ENCODE results near the gene USP13. TPM values are rescaled to one million over a fixed set of nuclear protein-coding genes. Genes with fewer than 3 reads are reported as not detected.
A peak's percentile ranks its signal among the peaks of the same experiment; 100 is the strongest.
"Not testable (repeated sequence)": the region's sequence is repeated elsewhere in the genome, so short reads cannot be mapped to it uniquely, and the experiment has no call there.

The USP13 gene
- total RNA-seq, 1 donor from 2014 or later: 12.6 TPM

DNA sequence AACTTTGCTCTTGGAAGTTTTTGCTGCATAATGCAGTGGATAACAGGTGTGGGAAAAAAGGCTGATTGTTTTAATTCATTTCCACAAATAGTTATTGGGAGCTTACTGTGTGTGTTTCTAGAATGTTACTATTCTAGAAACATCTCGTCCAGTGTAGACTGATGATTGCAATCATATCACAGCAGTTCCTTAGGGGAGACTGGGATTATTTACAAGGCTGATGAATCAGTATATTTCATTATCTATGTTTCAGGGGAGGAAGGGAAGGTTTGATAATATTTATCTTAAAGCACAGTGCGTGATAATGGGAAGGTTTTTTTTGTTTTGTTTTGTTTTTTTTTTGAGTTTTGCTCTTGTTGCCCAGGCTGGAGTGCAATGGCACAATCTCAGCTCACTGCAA is 2.4 kb downstream of the USP13 start:
- no peak for DNase-seq

DNA sequence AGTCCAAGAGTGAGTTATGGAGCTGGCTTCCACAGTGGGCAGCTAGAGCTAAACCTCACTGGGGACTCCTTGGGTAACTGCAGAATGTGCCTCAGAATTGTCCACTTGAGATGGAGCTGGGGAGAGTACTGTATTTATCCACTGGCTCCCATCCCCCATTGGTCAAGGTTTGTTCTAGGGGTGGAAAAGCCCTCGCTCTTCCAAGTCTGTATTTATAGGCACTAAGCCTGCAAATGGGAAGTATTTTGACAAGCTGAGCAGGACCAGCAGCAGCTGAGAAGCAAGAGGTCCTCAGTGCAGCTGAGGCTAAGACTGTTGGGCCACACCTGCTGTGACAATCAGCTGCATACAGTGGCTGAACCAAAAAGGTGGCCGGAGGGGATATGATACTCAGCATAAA is 5.8 kb downstream of the USP13 start:
- no peak for DNase-seq

DNA sequence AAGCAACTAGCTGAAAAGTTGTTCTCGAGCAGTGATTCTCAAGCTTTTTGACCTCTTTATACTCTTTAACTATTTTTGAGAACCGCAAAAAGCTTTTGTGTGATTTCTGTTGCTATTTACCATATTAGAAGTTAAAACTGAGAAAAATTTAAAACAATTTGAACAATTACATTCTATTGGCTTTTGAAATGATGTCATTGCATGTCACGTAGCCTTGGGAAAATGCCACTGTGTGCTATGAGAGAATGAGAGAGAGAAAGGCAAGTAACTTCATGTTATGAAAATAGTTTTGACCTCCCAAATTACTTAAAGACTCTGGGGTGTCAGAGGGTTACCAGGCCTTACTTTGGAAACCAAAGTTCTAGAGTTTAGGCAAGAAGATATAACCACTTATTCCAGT is 8.0 kb downstream of the USP13 start:
- no peak for DNase-seq

DNA sequence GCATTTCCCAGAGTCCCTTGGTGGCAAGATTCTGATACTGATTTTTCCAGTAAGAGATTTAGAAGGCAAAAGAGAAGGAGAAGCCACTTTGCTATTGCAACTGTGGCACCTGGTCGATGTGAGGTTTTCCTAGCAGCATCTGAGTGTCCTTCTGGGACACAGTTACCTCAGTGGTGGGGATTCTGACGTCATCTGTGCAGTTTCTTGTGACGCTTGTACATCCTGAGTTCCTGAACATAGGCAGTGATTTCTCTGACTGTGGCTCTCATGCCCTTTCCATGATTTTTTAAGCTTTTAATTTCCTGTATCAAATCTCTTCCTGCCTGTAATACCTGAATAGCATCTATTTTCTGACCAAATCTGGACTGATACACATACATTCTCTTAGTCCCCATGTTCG is 8.9 kb downstream of the USP13 start:
- no peak for DNase-seq

DNA sequence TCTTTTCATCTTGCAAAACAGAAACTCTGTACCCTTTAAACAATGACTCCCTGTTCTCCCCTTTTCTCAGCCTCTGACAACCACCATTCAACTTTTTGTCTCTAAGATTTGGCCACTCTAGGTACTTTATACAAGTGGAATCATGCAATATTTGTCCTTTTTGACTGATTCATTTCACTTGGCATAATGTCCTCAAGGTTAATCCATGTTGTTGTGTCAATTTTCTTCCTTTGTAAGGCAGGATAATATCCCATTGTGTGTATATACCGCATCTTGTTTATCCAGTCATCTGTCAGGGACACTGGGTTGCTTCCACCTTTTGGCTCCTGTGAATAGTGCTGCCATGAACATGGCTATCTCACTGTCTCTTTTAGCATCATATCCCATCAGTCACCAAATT is 10.3 kb downstream of the USP13 start:
- no peak for DNase-seq

DNA sequence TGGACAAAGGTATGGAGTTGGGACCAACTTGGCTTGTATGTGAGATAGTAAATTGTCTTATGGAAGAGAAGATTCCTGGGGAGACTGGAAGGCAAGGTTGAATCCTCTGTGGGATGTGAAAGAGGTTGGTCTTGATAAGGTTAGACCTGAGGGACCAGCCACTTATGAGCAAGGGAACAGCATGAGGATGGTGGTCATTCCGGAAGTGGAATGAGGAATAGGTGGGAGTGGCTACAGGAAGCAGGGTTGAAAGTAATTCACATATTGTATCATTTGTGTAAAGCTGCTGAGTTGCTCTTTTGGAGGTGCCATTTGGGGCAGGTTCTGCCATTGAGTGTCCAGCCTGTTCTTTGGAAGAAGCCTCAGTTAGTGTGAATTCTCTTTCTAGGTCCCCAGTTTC is 13.2 kb downstream of the USP13 start:
- DNase-seq: no peak

DNA sequence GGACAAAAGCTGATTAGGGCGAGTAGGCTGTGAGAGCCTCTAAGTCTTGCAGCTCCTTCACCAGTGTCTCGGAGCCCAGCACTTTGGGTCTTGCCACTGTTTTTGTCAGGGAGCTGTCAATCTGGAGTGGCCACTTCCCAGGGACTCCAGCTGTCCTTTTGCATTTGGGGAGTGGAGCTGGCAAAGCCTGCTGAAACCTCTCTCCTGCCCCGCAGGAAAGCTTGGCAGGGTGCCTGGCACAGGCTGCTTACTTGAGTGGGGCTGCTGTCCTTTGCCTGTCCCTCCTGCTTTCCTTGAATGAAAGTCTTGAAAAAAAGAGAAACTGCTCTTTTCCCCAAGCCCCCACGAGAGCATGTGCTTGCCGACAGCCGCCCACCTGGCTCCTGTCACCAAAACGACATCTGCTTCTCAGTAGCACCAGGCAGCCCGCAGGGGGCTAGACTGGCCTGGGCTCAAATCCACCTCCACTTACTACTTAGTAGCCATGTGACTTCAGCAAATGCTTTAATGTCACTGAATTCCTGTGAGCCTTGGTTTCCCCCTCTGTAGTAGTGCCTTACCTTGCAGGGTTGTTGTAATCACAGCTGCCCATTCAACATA is 13.7 kb downstream of the USP13 start:
- DNase-seq: no peak

DNA sequence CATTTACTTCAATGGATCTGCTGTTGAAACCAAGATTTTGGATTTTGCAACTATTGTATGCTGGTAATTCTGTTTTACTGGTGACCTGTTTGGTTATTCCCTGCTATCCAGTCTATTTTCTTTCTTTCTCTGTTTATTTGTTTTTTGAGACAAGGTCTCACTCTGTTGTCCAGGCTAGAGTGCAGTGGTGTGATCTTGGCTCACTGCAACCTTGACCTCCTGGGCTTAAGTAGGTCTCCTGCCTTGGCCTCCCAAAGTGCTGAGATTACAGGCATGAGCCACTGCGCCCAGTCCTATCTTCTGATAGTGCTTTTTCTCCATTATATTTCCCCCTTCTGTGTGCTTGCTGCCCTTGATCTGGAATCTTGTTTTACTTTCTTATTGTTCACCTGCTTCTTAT is 15.6 kb downstream of the USP13 start:
- no peak for DNase-seq

DNA sequence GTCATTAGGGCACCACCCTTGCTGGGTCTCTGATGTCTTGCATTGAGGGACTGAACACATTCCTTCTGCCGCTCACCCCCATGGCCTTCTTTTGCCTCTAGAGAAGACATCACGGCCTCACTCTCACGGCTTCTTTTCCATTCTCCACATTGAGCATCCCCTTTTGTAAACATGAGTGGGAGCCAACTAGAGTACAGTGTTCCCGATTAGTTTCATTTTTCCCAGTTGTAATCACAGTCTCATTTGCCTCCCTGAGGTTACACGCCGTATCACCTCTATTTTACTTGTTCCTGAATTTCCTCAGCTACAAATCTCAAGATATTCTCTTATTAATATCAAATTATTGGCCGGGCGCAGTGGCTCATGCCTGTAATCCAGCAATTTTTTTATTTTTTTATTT is 17.5 kb downstream of the USP13 start:
- DNase-seq: no peak

DNA sequence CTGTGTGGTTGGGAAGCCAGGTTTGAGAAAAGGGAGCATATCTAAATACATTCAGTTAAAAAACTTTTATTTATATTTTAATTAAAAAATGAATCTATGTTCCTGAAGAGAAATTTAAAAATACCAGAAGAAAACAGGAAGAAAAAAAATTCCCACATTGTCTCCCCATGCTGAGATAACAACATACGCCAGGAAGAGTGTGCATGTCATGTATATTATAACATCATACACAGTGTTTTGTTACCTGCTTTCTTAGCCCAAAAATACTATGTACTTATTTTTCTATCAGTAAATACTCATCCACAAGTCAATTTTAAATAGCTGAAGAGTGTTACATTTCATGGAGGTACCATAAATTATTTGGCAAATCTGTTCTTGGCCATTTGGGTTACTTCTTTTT is 18.5 kb downstream of the USP13 start:
- no peak for DNase-seq

DNA sequence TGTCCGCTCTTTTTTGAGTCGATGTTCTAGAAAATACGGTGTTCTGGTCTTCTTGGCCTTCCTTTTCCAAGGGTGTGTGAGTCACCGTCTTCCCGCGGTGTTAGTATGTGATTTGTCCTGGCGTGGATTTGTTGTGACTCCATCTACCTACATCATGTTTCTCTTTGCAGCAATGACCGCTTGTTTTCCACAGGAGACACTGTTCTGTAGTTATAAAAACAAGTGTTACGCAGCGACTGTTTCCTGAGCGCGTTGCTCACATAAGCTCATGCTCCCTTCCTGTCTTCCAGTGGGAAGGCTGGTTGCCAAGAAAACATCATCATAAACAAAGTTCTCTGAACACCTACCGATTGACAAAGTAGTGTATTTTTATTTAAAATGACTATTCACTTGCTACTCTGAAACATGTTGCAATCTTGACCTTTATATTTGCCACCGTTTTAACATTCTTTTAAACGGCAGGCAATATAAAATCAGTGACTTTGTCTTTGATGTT is 19.0 kb downstream of the USP13 start:
- DNase-seq: peak; percentile 39

DNA sequence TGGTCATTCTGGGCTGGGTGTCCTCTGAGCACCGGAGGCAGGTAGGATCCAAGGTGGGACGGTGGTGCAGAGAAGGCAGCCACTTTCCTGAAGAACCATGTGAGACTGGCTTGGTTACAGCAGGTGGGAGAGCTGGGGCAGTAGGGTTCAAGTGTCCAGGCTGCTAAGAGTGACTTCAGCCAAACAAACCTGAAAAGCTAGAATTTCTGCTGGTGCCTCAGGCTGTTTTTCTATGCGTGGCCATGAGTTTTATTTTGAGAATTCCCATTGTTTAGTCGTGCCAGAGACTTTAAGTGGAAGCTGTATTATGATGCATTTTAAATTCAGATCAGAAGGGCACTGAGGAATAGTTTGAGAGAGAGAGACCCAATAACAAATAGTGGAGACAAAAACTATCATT is 20.1 kb downstream of the USP13 start:
- DNase-seq: no peak

DNA sequence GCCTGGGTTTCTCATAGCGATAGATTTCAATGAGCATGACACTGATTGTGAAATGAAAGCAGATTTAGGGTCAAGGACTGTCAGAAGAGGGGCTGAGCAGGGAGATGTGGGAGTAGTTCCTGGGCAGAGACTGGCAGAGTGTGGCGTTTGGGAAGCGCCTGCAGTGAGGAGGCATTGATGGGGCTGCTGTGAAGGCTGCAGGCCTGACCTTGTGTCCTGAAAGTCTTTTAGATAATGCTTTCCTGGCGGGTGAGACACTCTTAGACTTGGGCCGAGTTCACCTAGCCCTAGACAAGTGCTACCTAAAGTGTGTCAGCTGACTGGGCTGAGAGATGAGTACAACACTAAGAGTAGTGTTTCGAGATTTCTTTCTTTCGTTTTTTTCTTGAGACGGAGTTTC is 20.7 kb downstream of the USP13 start:
- no peak for DNase-seq

DNA sequence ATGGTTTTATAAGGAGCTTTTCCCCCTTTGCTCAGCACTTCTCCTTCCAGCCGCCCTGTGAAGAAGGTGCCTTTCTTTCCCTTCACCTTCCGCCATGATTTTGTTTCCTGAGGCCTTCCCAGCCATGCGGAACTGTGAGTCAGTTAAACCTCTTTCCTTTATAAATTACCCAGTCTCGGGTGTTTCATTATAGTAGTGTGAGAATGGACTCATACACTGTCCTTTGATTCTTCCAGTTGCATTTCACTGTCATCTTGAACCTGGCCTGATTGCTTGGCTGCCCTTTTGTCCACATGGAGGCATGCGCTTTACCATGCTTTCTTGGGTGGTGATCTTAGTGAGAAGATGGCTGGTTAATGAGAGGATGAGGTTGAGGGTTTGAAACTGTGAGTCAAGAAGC is 23.2 kb downstream of the USP13 start:
- no peak for DNase-seq

DNA sequence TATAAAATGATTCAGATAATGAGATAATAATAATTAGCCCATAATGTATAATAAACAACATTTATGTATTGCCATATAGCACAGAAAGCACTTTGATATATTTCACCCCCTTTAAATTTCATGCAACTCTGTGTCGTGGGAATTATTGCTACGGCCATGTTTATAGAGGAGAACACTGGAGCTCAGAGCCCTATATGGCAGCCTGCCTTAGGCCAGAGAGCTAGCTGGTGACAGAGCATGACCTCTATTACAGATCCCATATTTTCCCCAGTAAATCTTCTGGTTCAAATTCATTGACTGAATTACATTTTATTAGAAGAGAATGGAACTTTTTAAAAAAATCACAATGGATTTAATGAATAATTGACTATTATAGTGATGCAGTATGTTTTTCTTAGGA is 25.0 kb downstream of the USP13 start:
- DNase-seq: no peak

DNA sequence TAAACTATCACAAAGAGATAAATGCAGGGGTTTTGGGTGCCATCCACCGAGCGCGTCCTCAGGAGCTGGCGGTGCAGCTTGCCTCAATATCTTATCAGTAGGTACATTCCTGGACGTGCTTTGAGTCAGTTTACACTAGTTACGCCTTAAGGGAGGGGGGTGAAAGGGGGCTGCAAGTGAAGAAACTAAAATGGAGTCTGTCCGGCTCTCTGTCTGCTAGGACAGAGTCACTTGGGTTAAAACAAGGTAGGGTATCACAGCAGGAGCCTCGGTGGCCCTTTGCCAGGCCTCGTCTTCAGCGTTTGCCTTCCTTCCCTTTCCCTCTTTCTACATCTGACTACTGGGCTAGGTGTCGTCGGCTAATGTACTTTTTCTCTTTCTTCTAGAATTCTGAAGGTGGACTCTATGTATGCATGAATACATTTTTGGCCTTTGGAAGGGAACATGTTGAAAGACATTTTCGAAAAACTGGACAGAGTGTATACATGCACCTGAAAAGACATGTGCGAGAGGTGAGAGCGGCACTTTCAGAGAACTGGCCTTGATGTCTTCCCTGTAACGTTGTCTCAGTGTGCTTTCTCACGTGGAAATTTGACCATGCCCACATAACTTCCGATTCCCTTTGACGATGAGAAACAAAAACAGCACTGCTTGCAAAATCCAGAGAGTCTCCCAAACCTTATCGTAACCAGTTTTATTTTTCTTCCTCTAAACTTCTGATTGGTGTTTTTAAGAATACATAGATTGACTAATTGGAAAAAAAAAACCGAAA is 28.8 kb downstream of the USP13 start:
- no peak for DNase-seq

DNA sequence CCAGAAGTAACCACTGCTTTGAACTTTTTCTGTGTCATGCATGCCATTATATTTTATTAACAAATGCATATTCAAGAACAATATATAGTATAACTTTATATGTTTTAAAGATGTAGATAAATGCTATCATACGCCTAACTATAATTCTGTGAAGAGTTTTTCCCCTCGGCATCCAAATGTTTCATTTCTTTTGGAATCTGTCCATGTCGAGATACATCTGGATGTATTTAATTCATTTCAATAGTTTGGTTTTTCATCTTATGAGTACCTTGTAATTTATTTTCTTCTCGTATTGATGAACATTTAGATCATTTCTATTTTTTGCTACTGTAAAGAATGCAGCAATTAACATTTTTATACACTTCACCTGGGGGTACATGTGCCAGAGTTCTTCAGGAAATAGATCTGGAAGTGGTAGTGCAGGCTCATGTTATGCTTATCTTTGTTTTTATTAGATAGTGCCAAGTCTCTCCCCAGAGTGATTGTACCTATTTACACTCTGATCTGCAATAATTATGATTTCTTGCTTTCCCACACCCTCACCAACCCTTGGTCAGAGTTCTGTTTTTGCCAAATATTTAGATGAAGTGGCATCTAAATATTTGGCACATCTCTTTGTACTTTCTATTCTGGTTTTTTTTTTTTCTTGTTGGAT is 29.7 kb downstream of the USP13 start:
- no peak for DNase-seq

DNA sequence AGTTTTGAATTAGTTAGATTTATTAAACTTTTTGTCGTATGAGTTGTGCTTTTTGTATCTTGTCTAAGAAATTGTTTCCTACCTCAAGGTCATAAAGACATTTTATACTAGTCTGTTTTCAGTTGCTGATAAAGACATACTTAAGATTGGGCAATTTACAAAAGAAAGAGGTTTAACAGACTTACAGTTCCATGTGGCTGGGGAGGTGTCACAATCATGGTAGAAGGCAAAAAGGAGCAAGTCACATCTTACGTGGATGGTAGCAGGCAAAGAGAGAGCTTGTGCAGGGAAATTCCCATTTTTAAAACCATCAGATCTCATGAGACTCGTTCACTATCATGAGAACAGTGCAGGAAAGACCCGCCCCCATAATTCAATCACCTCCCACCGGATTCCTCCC is 30.4 kb downstream of the USP13 start:
- DNase-seq: not testable (repeated sequence)

DNA sequence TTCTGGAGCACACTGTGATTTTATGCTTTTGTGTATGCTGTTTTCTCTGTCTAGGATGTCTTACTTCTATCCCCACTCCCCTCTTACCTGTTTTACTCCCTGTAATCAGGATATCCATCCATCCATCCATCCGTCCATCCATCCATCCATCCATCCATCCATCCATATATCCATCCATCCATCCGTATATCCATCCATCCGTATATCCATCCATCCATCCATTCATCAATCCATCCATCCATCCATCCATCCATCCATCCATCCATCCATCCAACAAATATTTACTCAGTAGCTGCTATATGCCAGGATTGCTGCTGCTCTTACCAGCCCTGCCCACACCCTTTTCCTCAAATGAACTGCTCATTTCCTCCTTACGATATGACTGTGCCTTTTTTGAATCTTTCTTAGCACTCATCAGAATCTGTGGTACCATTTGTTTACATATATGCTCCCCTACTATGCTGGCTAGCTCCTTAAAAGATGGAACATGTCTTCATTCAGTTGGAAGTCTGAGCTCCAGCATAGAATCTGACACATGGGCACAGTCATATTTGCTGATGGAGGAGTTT is 35.2 kb downstream of the USP13 start:
- no peak for DNase-seq

DNA sequence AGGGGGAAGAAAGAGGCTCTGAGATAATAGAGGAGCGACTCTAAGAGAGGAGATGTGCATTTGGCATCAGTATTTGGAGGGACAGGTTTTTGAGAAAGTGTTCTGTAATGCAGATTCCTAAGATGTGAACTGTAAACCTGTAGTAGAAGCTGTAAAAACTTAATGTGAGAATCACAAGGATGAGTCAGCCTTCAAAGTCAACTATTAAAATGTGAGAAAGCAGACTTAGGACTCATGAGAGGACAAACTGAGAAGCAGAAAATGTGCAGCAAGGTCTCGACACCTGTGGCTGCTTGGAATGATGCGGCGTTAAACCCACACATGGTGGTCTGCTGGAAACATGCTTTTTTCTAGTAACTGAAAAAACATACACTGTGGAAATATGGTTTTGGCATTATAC is 36.0 kb downstream of the USP13 start:
- no peak for DNase-seq

DNA sequence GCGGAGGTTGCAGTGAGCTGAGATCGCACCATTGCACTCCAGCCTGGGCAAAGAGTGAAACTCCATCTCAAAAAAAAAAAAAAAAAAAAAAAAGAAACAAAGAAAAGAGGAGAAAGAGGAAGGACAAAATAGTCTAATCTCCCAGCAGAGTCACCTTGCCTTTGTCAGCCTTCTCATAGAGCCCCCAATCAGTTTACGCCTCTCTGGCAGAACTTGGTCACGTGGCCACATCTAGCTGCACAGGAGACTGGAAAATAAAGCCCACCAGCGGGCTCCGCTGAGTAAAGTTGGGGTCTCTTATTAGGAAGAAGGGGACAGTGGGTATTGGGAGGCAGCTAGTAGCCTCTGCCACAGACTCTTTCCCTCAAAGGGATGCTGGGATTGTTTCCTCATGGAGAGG is 41.9 kb downstream of the USP13 start:
- DNase-seq: no peak

DNA sequence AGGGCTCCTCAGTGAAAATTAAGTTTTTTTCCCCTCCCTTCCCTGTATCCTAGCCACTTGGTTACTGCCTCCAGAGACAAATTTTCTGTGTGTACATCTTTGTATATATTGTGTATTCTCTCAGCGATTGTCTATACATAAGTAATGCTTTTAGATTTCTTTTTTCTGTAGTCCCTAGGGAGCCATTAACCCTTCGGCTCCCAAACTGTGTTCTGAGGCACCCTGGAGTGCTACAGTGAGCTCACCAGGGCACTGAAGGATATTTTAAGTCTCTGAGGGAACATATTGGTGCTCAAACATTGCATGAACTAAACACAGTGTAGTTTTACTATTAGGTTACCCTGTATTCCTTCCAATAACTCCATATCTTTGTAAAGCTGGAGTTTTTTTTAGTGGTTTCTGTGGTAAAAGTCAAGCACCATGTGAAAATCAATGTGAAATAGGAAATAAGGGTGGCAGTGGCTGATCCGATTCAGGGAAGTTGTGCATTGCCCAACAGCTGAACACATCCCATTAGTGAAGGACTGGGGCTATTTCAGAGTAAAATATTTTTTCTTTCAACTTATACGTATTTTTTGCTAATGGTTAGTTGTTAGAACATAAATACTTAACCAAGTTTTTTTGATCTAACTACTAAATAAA is 43.0 kb downstream of the USP13 start:
- no peak for DNase-seq

Data from skin of body (tissue), 2 donors.